ENCODE measurements around the gene HTT. TPM values are rescaled to one million over a fixed set of nuclear protein-coding genes. Genes with fewer than 3 reads are reported as not detected.

HTT gene
- total and polyA plus RNA-seq, 2 of the 13 experiments (the other 11 are each of a cell fraction or from before 2014, with no cell fraction given): 17.5 to 19.5 TPM

GRCh38 chr4:3115637-3116270 is 41.3 kb downstream of the HTT start:
- peaks cover 26 to 81% of the 10 kb centered on the region in 2 experiments for H3K36me3 ChIP-seq (replicated peaks in 1 of 2; ENCODE audit: control insufficient read depth in 1 of 2, insufficient read depth in 2 of 2, low read length in 2 of 2)
- intact Hi-C loops (cut with micrococcal nuclease; ENCODE audit: unreplicated experiment) (no loop called here), in situ Hi-C loops (cut with HindIII; ENCODE audit: extremely low pct_ligation_motif_present, low pct_unique_long_range_greater_than_20kb) (no loop called here)
- WGBS (ENCODE audit: low lambda C conversion rate): 97% methylated on average over 15 of the region's 15 CpGs
- no peak for TF ChIP-seq TEAD2 (CRISPR knock-in tag; IDR thresholded peaks at IDR 0.05)
- no peak for TF ChIP-seq POLR2AphosphoS5 (IDR thresholded peaks at IDR 0.05; ENCODE audit: low read depth, low read length)
- TF ChIP-seq PRPF4 (IDR thresholded peaks at IDR 0.05; ENCODE audit: low read depth, low read length, poor library complexity, severe bottlenecking): no peak
- TF ChIP-seq, protein P1, sequence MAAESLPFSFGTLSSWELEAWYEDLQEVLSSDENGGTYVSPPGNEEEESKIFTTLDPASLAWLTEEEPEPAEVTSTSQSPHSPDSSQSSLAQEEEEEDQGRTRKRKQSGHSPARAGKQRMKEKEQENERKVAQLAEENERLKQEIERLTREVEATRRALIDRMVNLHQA (CRISPR knock-in tag; IDR thresholded peaks at IDR 0.05): no peak
- TF ChIP-seq ZNF609 (CRISPR knock-in tag; IDR thresholded peaks at IDR 0.05; ENCODE audit: borderline replicate concordance): no peak
- no peak for TF ChIP-seq ZNF709 (CRISPR knock-in tag; IDR thresholded peaks at IDR 0.05)
- H3K9ac ChIP-seq (ENCODE audit: insufficient read depth, low read depth, low read length): no peak overlapping the region
- no peak overlapping the region for H3K27ac ChIP-seq (ENCODE audit: extremely low read length, insufficient read depth, low read length)
- no peak for ATAC-seq
- H3K27me3 ChIP-seq (ENCODE audit: control insufficient read depth in 1 of 2, insufficient read depth in 2 of 2, low read length in 2 of 2): no peaks in the 10 kb centered on the region
- peaks cover 10% of the 10 kb centered on the region; the same call in 1 of the 2 replicates for H3K4me1 ChIP-seq (ENCODE audit: insufficient read depth, low read length)
- H3K4me2 ChIP-seq (ENCODE audit: low read depth, low read length): no peak overlapping the region
- H2AFZ ChIP-seq (ENCODE audit: low read length): no peak overlapping the region
- H3K9me3 ChIP-seq (ENCODE audit: low read length): no peaks in the 10 kb centered on the region
- CTCF ChIA-PET (ENCODE audit: low intra/inter-chr PET ratio, low total read pairs): no interaction called here
- no TSS peak for BruUV-seq (replicated peaks)
- H4K20me1 ChIP-seq (ENCODE audit: insufficient read depth, low read length): no peaks in the 10 kb centered on the region
- FAIRE-seq: no peak
- no peaks in the 10 kb centered on the region for H3K79me2 ChIP-seq (ENCODE audit: insufficient read depth, low read length)
- POLR2A ChIA-PET: no interaction called here
- DNase-seq (ENCODE audit: low spot score): no peak
- no peak overlapping the region for H3K4me3 ChIP-seq (replicated peaks in 1 of 3; ENCODE audit: insufficient read depth in 1 of 3, low read depth in 2 of 3, low read length in 3 of 3)

All from HepG2 (cell line).